Tibial nerve (tissue), 4 donors: Measurements from ENCODE around the gene PLCB4. TPM values are rescaled to one million over a fixed set of nuclear protein-coding genes. Genes with fewer than 3 reads are reported as not detected.
A peak's percentile ranks its signal among the peaks of the same experiment; 100 is the strongest.

Experiments used
- DNase-seq, 2 donors: peaks; one replicate each; pipeline ENCODE4 v3.0.0-alpha.2; 2019; ENCODE audit warnings: low spot score in 2 of 2
- H3K27ac ChIP-seq, 4 donors: fragments of 200-600 bp; sonication (generic) in 3 of 4; one replicate each; pipeline ENCODE4 v1.5.1; 2017 to 2019; ENCODE audit warnings: mild to moderate bottlenecking in 1 of 4
- H3K27me3 ChIP-seq, 2 donors: fragments of 200-600 bp; sonication (generic) in 1 of 2; one replicate each; pipeline versions ENCODE4 v1.5.1 to v1.6.0; 2017 to 2019
- H3K36me3 ChIP-seq, 3 donors: fragments of 200-600 bp; sonication (generic); one replicate each; pipeline ENCODE4 v1.5.1; 2018 to 2019
- H3K4me1 ChIP-seq, 4 donors: fragments of 200-600 bp; sonication (generic) in 3 of 4; one replicate each; pipeline ENCODE4 v1.5.1; 2017 to 2019
- H3K4me3 ChIP-seq, 4 donors: fragments of 200-600 bp; sonication (generic) in 3 of 4; one replicate each; pipeline ENCODE4 v1.5.1; 2017 to 2019; ENCODE audit warnings: mild to moderate bottlenecking in 1 of 4, moderate library complexity in 1 of 4
- H3K9me3 ChIP-seq, 4 donors: fragments of 200-600 bp; sonication (generic) in 3 of 4; one replicate each; pipeline ENCODE4 v1.5.1; 2017 to 2019
- EP300 ChIP-seq, 2 donors: sonication (generic); formaldehyde crosslinking; IDR thresholded peaks; one replicate each; pipeline ENCODE4 v1.6.1; 2017; ENCODE audit warnings: antibody characterized with exemption in 2 of 2, mild to moderate bottlenecking in 1 of 2
- POLR2A ChIP-seq, 2 donors: fragments of 450-650 bp; IDR thresholded peaks; one replicate each; pipeline ENCODE4 v1.6.1; 2017; ENCODE audit warnings: antibody characterized with exemption in 2 of 2, mild to moderate bottlenecking in 2 of 2, moderate library complexity in 2 of 2
- WGBS, 2 donors: methylation state at CpG; one replicate each; pipeline ENCODE4 v1.1.5; 2018; 5-methylcytosine and 5-hydroxymethylcytosine counted together
- total RNA-seq, 4 donors: library from RNA; depleted of rRNA; stranded (reverse); fragments of >200 nt; gene quantifications; one replicate each; pipeline ENCODE4 v1.1.0, GENCODE V29; 2016
- TF ChIP-seq, protein P1 (sequence below), 5 experiments: fragments of 200-600 bp in 3 of 5; fragments of 450-650 bp in 2 of 5; sonication (generic) in 3 of 5; IDR thresholded peaks; one replicate each; pipeline ENCODE4 v1.5.1; 2016 to 2019; ENCODE audit warnings: antibody characterized with exemption in 5 of 5, mild to moderate bottlenecking in 3 of 5, moderate library complexity in 2 of 5

PLCB4 gene
- total RNA-seq, 4 donors from 2014 or later = 35.7 to 52.9 (median 40.1) TPM

DNA sequence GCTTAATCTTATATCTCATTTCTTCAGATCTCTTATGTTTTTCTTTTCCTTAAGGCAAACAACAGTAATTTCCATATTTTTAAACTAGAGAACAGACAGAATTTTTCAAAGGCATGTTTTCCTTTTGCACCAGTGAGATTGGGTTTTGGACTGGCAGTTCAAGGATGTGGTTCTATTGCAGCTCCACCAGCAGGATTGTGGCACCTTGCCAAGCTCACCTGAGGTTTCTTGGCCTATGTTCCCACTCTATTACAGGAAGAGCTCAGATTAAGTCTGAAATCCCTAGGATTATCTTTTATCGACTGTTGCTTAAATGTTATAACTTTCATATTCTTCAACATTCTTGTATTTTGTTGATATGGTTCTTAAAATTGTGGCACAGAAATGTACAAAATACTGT lies 218.9 kb downstream of the PLCB4 start:
- Histone ChIP-seq H3K27ac (no peak overlapping the region), H3K27me3 (no peaks in the 10 kb centered on the region), H3K4me3 (no peak overlapping the region), H3K36me3 (no peaks in the 10 kb centered on the region), H3K4me1 (peaks cover 0 to 13% (median 0%) of the 10 kb centered on the region in 4 donors), H3K9me3 (no peaks in the 10 kb centered on the region)
- no peak for DNase-seq
- WGBS, 2 donors = 75 to 86% methylated on average over 1 of the region's 1 CpG
- TF ChIP-seq, protein P1, sequence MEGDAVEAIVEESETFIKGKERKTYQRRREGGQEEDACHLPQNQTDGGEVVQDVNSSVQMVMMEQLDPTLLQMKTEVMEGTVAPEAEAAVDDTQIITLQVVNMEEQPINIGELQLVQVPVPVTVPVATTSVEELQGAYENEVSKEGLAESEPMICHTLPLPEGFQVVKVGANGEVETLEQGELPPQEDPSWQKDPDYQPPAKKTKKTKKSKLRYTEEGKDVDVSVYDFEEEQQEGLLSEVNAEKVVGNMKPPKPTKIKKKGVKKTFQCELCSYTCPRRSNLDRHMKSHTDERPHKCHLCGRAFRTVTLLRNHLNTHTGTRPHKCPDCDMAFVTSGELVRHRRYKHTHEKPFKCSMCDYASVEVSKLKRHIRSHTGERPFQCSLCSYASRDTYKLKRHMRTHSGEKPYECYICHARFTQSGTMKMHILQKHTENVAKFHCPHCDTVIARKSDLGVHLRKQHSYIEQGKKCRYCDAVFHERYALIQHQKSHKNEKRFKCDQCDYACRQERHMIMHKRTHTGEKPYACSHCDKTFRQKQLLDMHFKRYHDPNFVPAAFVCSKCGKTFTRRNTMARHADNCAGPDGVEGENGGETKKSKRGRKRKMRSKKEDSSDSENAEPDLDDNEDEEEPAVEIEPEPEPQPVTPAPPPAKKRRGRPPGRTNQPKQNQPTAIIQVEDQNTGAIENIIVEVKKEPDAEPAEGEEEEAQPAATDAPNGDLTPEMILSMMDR (IDR thresholded peaks at IDR 0.05) = no peak
- TF ChIP-seq POLR2A (IDR thresholded peaks at IDR 0.05) (no peak), EP300 (IDR thresholded peaks at IDR 0.05) (no peak)

DNA sequence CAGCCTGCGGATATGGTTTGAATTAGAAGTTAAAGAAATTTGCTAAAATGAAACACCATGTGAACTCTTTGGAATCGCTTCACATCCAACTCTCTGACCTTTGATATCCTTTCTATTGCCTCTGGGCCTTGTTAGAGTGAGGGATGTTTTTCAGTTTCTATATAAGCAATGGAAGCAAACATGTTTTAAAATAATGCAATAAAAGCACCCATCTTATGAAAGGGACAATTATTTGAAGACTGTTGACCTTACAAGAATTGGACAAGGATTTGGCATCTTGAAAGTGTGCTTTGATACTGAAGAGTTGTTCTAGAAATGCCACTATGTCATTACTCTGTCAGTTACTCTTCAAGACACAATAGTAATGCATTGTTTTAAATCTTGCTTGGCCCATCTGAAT lies 221.4 kb downstream of the PLCB4 start:
- Histone ChIP-seq H3K9me3 (no peaks in the 10 kb centered on the region), H3K4me3 (no peak overlapping the region), H3K36me3 (no peaks in the 10 kb centered on the region), H3K27me3 (no peaks in the 10 kb centered on the region), H3K4me1 (peaks cover 0 to 13% (median 0%) of the 10 kb centered on the region in 4 donors), H3K27ac (peak overlapping the region in 1 of 4 donors; percentile 51)
- DNase-seq = no peak
- TF ChIP-seq POLR2A (IDR thresholded peaks at IDR 0.05) (no peak), EP300 (IDR thresholded peaks at IDR 0.05) (no peak)
- TF ChIP-seq, protein P1 (IDR thresholded peaks at IDR 0.05) = no peak
- 37 to 50% methylated on average over 2 of the region's 2 CpGs for WGBS, 2 donors

DNA sequence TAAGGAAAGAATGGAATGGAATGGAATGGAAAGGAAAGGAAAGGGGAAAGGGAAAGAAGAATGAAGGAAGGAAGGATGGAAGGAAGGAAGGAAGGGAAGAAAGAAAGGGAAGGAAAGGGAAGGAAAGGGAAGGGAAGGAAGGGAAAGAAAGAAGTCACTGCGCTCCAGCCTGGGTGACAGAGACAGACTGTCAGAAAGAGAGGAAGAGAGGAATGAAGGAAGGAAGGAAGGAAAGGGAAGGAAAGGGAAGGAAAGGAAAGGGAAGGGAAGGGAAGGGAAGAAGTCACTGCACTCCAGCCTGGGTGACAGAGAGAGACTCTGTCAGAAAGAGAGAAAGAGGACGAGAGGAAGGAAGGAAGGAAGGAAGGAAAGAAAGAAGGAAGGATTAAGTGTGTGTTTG lies 224.3 kb downstream of the PLCB4 start:
- no peak overlapping the region for H3K4me3 ChIP-seq
- H3K27ac ChIP-seq = no peak overlapping the region
- no peaks in the 10 kb centered on the region for H3K9me3 ChIP-seq
- no peaks in the 10 kb centered on the region for H3K36me3 ChIP-seq
- TF ChIP-seq, protein P1 (IDR thresholded peaks at IDR 0.05) = no peak
- no peak for TF ChIP-seq POLR2A (IDR thresholded peaks at IDR 0.05)
- TF ChIP-seq EP300 (IDR thresholded peaks at IDR 0.05) = no peak
- no peak for DNase-seq
- no peaks in the 10 kb centered on the region for H3K27me3 ChIP-seq
- peaks cover 0 to 13% (median 0%) of the 10 kb centered on the region in 4 donors for H3K4me1 ChIP-seq
- WGBS, 2 donors = 82 to 94% methylated on average over 2 of the region's 2 CpGs

DNA sequence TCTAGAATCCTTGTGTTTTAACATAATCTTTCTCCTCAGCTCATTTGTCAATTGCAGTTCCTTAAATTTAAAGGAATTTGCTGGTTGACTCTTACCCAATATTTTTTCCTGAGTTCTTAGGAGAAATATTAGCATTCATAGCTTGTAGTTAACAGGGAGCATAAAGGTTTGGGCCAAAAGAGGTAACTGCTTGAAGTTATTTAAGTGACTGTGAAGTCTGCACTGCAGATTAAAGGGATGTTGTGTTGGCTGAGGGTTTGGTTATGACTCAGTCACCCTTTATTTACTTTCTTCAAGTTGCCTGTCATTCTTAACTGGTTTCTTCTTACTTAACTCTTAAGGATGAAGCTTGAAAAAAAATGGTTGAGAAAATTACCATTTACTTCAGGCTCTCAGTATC lies 225.2 kb downstream of the PLCB4 start:
- H3K36me3 ChIP-seq = no peaks in the 10 kb centered on the region
- H3K27ac ChIP-seq = no peak overlapping the region
- peaks cover 0 to 13% (median 0%) of the 10 kb centered on the region in 4 donors for H3K4me1 ChIP-seq
- no peak for TF ChIP-seq POLR2A (IDR thresholded peaks at IDR 0.05)
- TF ChIP-seq, protein P1 (IDR thresholded peaks at IDR 0.05) = no peak
- no peak for TF ChIP-seq EP300 (IDR thresholded peaks at IDR 0.05)
- H3K4me3 ChIP-seq = no peak overlapping the region
- no peaks in the 10 kb centered on the region for H3K9me3 ChIP-seq
- H3K27me3 ChIP-seq = no peaks in the 10 kb centered on the region
- no peak for DNase-seq

DNA sequence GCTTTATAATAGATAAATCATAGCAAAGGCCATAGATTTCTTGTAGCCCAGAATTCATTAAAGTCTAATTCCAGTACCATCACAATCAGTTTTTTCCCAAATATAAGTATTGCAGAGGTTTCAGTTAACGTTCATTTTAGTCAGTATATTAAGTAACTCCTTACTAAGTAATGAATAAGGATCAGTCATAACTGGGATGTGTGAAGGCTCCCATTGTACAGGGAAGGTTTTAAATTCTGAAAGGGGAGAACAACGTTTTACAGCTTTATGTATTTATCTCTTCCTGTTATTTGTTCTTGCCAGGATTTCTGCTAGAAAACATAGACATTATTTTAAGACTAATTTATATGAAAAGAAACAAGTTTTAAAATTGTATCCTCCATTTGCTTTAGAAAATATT lies 230.0 kb downstream of the PLCB4 start:
- H3K9me3 ChIP-seq = no peaks in the 10 kb centered on the region
- WGBS, 2 donors = 27 to 51% methylated on average over 2 of the region's 2 CpGs
- TF ChIP-seq, protein P1 (IDR thresholded peaks at IDR 0.05) = no peak
- no peak for TF ChIP-seq EP300 (IDR thresholded peaks at IDR 0.05)
- TF ChIP-seq POLR2A (IDR thresholded peaks at IDR 0.05) = no peak
- DNase-seq = no peak
- H3K36me3 ChIP-seq = no peaks in the 10 kb centered on the region
- H3K27me3 ChIP-seq = no peaks in the 10 kb centered on the region
- H3K4me1 ChIP-seq = peaks cover 0 to 29% (median 10%) of the 10 kb centered on the region in 4 donors
- no peak overlapping the region for H3K4me3 ChIP-seq
- H3K27ac ChIP-seq = peak overlapping the region in 1 of 4 donors; percentile 15
